ENCODE data around the gene AP1M2.
"Not testable (repeated sequence)": the region's sequence is repeated elsewhere in the genome, so short reads cannot be mapped to it uniquely, and the experiment has no call there.

The AP1M2 gene

GRCh38 chr19:10560154-10560553 lies 27.0 kb downstream of the AP1M2 start:
- DNase-seq = no peak

- no peak for DNase-seq
Observed at GRCh38 chr19:10557603-10558197, 29.4 kb downstream of the AP1M2 start.

GRCh38 chr19:10555610-10555973 lies 31.5 kb downstream of the AP1M2 start:
- peak; percentile 35 for DNase-seq

- DNase-seq = no peak
Observed at GRCh38 chr19:10554760-10555609, 32.1 kb downstream of the AP1M2 start.

- DNase-seq = no peak
Observed at GRCh38 chr19:10553943-10554381, 33.1 kb downstream of the AP1M2 start.

- no peak for DNase-seq
Observed at GRCh38 chr19:10553087-10553667, 33.9 kb downstream of the AP1M2 start.

GRCh38 chr19:10552510-10553053 lies 34.5 kb downstream of the AP1M2 start:
- no peak for DNase-seq

GRCh38 chr19:10551698-10552301 lies 35.3 kb downstream of the AP1M2 start:
- peak; percentile 33 for DNase-seq

- DNase-seq = not testable (repeated sequence)
Observed at GRCh38 chr19:10551006-10551405, 36.1 kb downstream of the AP1M2 start.

- no peak for DNase-seq
Observed at GRCh38 chr19:10550336-10550735, 36.8 kb downstream of the AP1M2 start.

- DNase-seq = no peak
Observed at GRCh38 chr19:10549733-10550132, 37.4 kb downstream of the AP1M2 start.

GRCh38 chr19:10548746-10549276 lies 38.3 kb downstream of the AP1M2 start:
- DNase-seq = no peak

GRCh38 chr19:10546817-10547216 lies 40.3 kb downstream of the AP1M2 start:
- no peak for DNase-seq

- no peak for DNase-seq
Observed at GRCh38 chr19:10544753-10545251, 42.3 kb downstream of the AP1M2 start.

- DNase-seq = peak; percentile 16
Observed at GRCh38 chr19:10544242-10544752, 42.8 kb downstream of the AP1M2 start.

- DNase-seq = peak; percentile 85
Observed at GRCh38 chr19:10543420-10544241, 43.5 kb downstream of the AP1M2 start, which contains the start of gene ATG4D. Gene ATG4D (plus strand): TSS chr19:10543904. CDS start chr19:10544091, 187 bp downstream.

- DNase-seq = no peak
Observed at GRCh38 chr19:10543059-10543419, 44.1 kb downstream of the AP1M2 start.

- DNase-seq = not testable (repeated sequence)
Observed at GRCh38 chr19:10539016-10539415, 48.1 kb downstream of the AP1M2 start.

GRCh38 chr19:10538204-10538983 lies 48.7 kb downstream of the AP1M2 start:
- DNase-seq = peak; percentile 80

- DNase-seq = no peak
Observed at GRCh38 chr19:10537668-10538067, 49.4 kb downstream of the AP1M2 start.

GRCh38 chr19:10535613-10536012 lies 51.5 kb downstream of the AP1M2 start:
- DNase-seq = no peak
